Type B pancreatic cell (in vitro differentiated cells): ENCODE results near the gene GSTM3. TPM values are rescaled to one million over a fixed set of nuclear protein-coding genes. Genes with fewer than 3 reads are reported as not detected.
"Not testable (repeated sequence)": the region's sequence is repeated elsewhere in the genome, so short reads cannot be mapped to it uniquely, and the experiment has no call there.

Source experiments
- DNase-seq: peaks from one replicate; pipeline ENCODE4 v3.0.0; 2021; ENCODE audit warnings: mixed read lengths; ENCODE audit not compliant: unreplicated experiment; ENCODE audit errors: extremely low spot score
- H3K27ac Mint-ChIP-seq: 2 replicates; pipeline ENCODE4 v1.8.0; 2021; ENCODE audit warnings: mild to moderate bottlenecking, mixed read lengths
- H3K27me3 Mint-ChIP-seq: 2 replicates; pipeline ENCODE4 v1.8.0; 2021; ENCODE audit warnings: mixed read lengths
- H3K36me3 Mint-ChIP-seq: 2 replicates; pipeline ENCODE4 v1.8.0; 2021; ENCODE audit warnings: mixed read lengths
- H3K4me1 Mint-ChIP-seq: one replicate; pipeline ENCODE4 v1.8.0; 2021; ENCODE audit warnings: mixed read lengths; ENCODE audit not compliant: unreplicated experiment
- H3K4me3 Mint-ChIP-seq: 2 replicates; pipeline ENCODE4 v1.8.0; 2021; ENCODE audit warnings: mild to moderate bottlenecking, mixed read lengths
- H3K9me3 Mint-ChIP-seq: 2 replicates; pipeline ENCODE4 v1.8.0; 2021; ENCODE audit warnings: mixed read lengths
- total RNA-seq: library from RNA; stranded (reverse); gene quantifications from 2 replicates; pipeline ENCODE4 v1.2.1, GENCODE V29; 2021; ENCODE audit warnings: low replicate concordance
- TF ChIP-seq, protein P1 (sequence below): fragments of 200-600 bp; sonication (generic); conservative IDR thresholded peaks from 2 replicates; pipeline ENCODE4 v1.5.0; 2021; ENCODE audit warnings: antibody characterized with exemption, mild to moderate bottlenecking

Gene GSTM3
- total RNA-seq, 1 donor from 2014 or later = 78.4 TPM

DNA sequence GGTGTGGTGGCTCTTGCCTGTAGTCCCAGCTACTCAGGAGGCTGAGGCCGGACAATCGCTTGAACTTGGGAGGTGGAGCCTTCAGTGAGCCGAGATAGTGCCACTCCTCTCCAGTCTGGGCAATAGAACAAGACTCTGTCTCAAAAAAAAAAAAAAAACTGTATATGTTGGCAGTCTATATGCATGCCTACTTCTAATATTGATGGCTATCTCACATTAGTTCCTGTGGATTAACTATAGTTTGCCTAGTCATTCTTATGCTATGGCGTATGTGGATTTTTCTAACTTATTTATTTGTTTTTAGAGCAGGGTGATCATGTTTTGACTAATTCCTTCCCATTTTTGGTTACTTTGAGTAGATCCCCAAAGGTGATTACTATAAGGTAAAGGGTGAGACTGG lies 43.8 kb downstream of the GSTM3 start:
- no peak overlapping the region for H3K4me3 Mint-ChIP-seq
- no peaks in the 10 kb centered on the region for H3K4me1 Mint-ChIP-seq
- H3K27ac Mint-ChIP-seq = no peak overlapping the region
- no peaks in the 10 kb centered on the region for H3K36me3 Mint-ChIP-seq
- TF ChIP-seq, protein P1, sequence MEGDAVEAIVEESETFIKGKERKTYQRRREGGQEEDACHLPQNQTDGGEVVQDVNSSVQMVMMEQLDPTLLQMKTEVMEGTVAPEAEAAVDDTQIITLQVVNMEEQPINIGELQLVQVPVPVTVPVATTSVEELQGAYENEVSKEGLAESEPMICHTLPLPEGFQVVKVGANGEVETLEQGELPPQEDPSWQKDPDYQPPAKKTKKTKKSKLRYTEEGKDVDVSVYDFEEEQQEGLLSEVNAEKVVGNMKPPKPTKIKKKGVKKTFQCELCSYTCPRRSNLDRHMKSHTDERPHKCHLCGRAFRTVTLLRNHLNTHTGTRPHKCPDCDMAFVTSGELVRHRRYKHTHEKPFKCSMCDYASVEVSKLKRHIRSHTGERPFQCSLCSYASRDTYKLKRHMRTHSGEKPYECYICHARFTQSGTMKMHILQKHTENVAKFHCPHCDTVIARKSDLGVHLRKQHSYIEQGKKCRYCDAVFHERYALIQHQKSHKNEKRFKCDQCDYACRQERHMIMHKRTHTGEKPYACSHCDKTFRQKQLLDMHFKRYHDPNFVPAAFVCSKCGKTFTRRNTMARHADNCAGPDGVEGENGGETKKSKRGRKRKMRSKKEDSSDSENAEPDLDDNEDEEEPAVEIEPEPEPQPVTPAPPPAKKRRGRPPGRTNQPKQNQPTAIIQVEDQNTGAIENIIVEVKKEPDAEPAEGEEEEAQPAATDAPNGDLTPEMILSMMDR = no peak
- no peak for DNase-seq
- no peaks in the 10 kb centered on the region for H3K9me3 Mint-ChIP-seq
- no peaks in the 10 kb centered on the region for H3K27me3 Mint-ChIP-seq

- H3K36me3 Mint-ChIP-seq, H3K27me3 Mint-ChIP-seq, H3K27ac Mint-ChIP-seq, H3K4me3 Mint-ChIP-seq, DNase-seq, H3K9me3 Mint-ChIP-seq, H3K4me1 Mint-ChIP-seq: not testable (repeated sequence)
These were observed 45.7 kb downstream of the GSTM3 start for GRCh38 chr1:109695138-109695537.

DNA sequence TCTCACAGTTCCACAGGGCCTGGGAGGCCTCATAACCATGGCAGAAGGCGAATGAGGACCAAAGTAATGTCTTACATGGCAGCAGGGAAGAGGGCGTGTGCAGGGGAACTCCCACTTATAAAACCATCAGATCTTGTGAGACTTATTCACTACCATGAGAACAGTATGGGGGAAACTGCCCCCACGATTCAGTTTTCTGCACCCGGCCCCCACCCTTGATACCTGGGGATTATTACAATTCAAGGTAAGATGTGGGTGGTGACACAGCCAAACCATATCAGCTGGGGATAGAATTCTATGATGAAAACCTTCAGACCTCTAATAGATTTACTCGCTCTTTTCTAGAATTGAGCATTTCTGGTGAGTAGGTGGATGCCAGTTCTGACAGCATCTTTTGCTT lies 46.4 kb downstream of the GSTM3 start:
- H3K27ac Mint-ChIP-seq, H3K36me3 Mint-ChIP-seq, DNase-seq, H3K27me3 Mint-ChIP-seq, H3K4me1 Mint-ChIP-seq, H3K4me3 Mint-ChIP-seq, H3K9me3 Mint-ChIP-seq: not testable (repeated sequence)

GRCh38 chr1:109691759-109692158 lies 49.1 kb downstream of the GSTM3 start:
- no peaks in the 10 kb centered on the region for H3K36me3 Mint-ChIP-seq
- DNase-seq = no peak
- TF ChIP-seq, protein P1 = no peak
- H3K9me3 Mint-ChIP-seq = no peaks in the 10 kb centered on the region
- H3K27me3 Mint-ChIP-seq = no peaks in the 10 kb centered on the region
- H3K4me3 Mint-ChIP-seq = no peak overlapping the region
- no peak overlapping the region for H3K27ac Mint-ChIP-seq
- no peaks in the 10 kb centered on the region for H3K4me1 Mint-ChIP-seq

DNA sequence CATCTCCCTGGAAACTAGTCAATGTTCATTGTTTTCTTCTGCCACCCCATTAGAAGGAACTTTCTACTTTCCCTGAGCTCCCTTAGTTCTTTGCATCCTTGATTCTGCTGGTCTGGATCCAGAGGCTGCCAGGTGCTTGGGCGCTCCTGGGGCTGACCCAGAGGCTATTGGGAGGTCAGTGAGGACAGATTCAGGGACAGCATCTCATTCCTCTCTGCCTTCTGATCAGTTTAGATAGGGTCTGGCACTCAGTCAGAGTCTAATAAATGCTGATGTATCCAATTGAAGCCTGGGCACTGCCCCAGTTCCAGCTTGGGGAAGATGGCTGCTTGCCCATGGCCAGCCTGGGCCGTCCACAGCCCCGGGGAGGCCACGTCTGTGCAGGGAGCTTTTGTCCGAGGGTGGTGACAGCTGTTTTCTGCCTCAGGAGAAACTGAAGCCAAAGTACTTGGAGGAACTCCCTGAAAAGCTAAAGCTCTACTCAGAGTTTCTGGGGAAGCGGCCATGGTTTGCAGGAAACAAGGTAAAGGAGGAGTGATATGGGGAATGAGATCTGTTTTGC lies 50.9 kb downstream of the GSTM3 start:
- no peaks in the 10 kb centered on the region for H3K4me1 Mint-ChIP-seq
- TF ChIP-seq, protein P1 = no peak
- no peaks in the 10 kb centered on the region for H3K36me3 Mint-ChIP-seq
- H3K9me3 Mint-ChIP-seq = no peaks in the 10 kb centered on the region
- peak overlapping the region; percentile 22 for H3K27ac Mint-ChIP-seq
- H3K27me3 Mint-ChIP-seq = no peaks in the 10 kb centered on the region
- DNase-seq = no peak
- peak overlapping the region; percentile 30 for H3K4me3 Mint-ChIP-seq

GRCh38 chr1:109687641-109688499 lies 53.0 kb downstream of the GSTM3 start, which contains the start of gene GSTM1:
Gene GSTM1, plus strand, starts transcription at chr1:109687817. Its CDS starts 57 bp downstream, at chr1:109687874.
- DNase-seq = no peak
- H3K36me3 Mint-ChIP-seq = no peaks in the 10 kb centered on the region
- H3K27me3 Mint-ChIP-seq = no peaks in the 10 kb centered on the region
- H3K4me3 Mint-ChIP-seq = peak within 1 kb of the TSS; percentile 80
- H3K4me1 Mint-ChIP-seq = no peaks in the 10 kb centered on the region
- no peaks in the 10 kb centered on the region for H3K9me3 Mint-ChIP-seq
- H3K27ac Mint-ChIP-seq = peak within 1 kb of the TSS; percentile 48
- TF ChIP-seq, protein P1 = peak; percentile 30

DNA sequence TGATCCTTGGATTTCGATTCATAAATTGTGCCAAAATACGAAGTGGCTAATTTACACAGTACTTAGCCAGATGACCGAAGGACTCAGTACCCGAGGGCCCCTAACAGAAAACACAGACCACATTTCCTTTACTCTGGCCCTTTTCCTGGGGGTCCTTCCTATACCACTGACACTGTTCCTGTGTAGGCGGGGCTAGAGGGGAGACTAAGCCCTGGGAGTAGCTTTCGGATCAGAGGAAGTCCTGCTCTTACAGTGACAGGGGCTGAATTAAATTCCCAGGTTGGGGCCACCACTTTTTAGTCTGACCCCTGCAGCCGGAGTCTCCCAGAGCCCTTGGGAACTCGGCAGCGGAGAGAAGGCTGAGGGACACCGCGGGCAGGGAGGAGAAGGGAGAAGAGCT lies 53.7 kb downstream of the GSTM3 start:
- Mint-ChIP-seq H3K4me3 (peak overlapping the region; percentile 80), H3K27ac (peak overlapping the region; percentile 48)
- not testable (repeated sequence) for DNase-seq, H3K36me3 Mint-ChIP-seq, H3K27me3 Mint-ChIP-seq, H3K4me1 Mint-ChIP-seq, H3K9me3 Mint-ChIP-seq

- not testable (repeated sequence) for H3K27me3 Mint-ChIP-seq, H3K4me1 Mint-ChIP-seq, H3K36me3 Mint-ChIP-seq, H3K4me3 Mint-ChIP-seq, H3K27ac Mint-ChIP-seq, DNase-seq, H3K9me3 Mint-ChIP-seq
These were observed 54.9 kb downstream of the GSTM3 start for GRCh38 chr1:109685890-109686289.

DNA sequence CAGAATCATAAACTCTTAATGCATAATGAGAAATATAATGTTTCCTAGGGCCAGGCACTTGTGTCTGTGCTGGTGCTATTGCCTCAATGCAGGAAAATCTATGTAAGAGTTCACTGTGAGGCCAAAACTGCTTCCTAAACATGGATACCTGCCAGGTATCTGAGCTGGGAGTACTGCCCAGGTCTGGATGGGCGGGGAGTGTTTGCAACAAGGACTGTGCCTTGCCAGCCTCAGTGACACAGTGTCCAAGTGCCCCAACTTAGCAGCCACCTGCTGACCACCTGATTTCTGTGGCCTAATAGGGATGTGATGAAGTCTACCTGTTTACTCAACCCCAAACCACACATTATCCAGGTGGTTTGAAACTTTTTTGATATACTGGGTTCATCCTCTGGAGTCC lies 55.4 kb downstream of the GSTM3 start:
- H3K9me3 Mint-ChIP-seq, H3K4me3 Mint-ChIP-seq, H3K27me3 Mint-ChIP-seq, DNase-seq, H3K4me1 Mint-ChIP-seq, H3K27ac Mint-ChIP-seq, H3K36me3 Mint-ChIP-seq: not testable (repeated sequence)

DNA sequence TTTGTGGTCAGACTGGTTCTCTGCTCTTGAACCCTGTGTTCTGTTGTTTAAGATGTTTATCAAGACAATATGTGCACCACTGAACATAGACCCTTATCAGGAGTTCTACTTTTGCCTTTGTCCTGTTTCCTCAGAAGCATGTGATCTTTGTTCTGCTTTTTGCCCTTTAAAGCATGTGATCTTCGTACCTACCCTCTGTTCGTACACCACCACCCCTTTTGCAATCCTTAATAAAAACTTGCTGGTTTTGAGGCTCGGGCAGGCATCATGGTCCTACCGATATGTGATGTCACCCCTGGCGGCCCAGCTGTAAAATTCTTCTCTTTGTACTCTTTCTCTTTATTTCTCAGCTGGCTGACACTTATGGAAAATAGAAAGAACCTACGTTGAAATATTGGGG lies 56.1 kb downstream of the GSTM3 start:
- H3K27me3 Mint-ChIP-seq, DNase-seq, H3K27ac Mint-ChIP-seq, H3K4me3 Mint-ChIP-seq, H3K9me3 Mint-ChIP-seq, H3K36me3 Mint-ChIP-seq, H3K4me1 Mint-ChIP-seq: not testable (repeated sequence)
